ENCODE results near the gene AP3S1.
"Not testable (repeated sequence)": the region's sequence is repeated elsewhere in the genome, so short reads cannot be mapped to it uniquely, and the experiment has no call there.

Gene AP3S1

DNA sequence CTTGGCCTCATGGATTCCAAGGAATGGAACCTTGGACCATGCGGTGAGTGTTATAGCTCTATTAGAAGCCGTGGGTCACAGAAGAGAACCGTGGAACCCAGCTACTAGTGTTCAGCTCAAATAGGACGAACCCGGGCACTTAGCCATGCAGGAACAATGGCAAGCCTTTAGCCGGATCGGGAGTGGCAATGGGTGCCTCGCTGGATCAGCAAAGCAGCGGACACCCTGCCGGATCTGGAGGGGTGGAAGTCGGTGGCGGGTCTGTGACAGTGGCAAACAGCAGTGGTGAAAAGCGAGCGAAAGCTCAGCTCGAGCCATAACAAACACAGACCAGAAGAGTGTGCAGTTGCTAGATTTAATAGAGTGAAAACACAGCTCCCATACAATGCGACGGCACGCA lies 22.9 kb upstream of the AP3S1 start:
- H3K4me3 ChIP-seq (ENCODE audit: low read depth, low read length) = no peak overlapping the region
- DNase-seq (ENCODE audit: low read depth) = no peak

DNA sequence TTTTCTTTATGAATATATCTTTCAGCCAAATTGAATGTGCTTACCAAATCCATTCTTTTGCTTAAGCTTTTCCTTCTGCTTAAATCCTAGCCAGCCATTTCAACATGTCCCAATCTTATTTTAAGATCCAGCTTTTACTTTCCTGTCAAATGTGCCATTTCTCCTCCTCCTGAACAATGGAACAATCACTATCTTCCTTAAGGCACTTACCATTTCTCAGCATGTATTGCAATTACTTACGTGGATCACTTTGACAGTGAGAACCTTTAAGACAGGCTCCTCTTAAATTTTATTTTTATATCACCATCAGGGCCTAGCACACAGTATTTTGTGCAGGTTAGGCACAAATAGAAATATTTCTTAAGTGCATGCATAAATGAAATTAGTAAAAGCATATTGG lies 20.9 kb upstream of the AP3S1 start:
- no peak overlapping the region for H3K4me3 ChIP-seq (ENCODE audit: low read depth, low read length)
- no peak for DNase-seq (ENCODE audit: low read depth)

DNA sequence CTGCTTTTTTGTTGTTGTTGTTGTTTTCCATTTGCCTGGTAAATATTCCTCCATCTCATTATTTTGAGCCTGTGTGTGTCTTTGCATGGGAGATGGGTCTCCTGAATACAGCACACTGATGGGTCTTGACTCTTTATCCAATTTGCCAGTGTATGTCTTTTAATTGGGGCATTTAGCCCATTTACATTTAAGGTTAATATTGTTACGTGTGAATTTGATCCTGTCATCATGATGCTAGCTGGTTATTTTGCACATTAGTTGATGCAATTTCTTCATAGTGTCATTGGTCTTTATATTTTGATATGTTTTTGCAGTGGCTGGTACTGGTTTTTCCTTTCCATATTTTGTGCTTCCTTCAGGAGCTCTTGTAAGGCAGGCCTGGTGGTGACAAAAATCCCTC lies 16.8 kb upstream of the AP3S1 start:
- H3K4me3 ChIP-seq (ENCODE audit: low read depth, low read length) = not testable (repeated sequence)

DNA sequence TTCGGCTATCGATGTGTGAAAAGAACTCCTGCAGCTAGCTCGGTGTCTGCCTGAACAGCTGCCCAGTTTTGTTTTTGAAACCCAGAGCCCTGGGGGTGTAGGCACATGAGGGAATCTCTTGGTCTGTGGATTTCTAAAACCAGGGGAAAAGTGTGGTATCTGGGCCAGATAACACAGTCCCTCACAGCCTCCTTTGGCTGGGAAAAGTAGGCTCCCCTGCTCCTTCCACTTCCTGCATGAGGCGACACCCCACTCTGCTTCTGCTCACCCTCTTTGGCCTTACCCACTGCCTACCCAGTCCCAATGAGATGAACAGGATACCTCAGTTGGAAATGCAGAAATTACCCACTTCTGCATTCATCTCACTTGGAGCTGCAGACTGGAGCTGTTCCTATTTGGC lies 15.8 kb upstream of the AP3S1 start:
- no peak for DNase-seq (ENCODE audit: low read depth)
- no peak overlapping the region for H3K4me3 ChIP-seq (ENCODE audit: low read depth, low read length)

More for the DNA sequence above, 16.8 kb upstream of the AP3S1 start:
- not testable (repeated sequence) for DNase-seq (ENCODE audit: low read depth)

- no peak overlapping the region for H3K4me3 ChIP-seq (ENCODE audit: low read depth, low read length)
- DNase-seq (ENCODE audit: low read depth) = no peak
These were observed 11.8 kb upstream of the AP3S1 start for GRCh38 chr5:115829913-115830312.

DNA sequence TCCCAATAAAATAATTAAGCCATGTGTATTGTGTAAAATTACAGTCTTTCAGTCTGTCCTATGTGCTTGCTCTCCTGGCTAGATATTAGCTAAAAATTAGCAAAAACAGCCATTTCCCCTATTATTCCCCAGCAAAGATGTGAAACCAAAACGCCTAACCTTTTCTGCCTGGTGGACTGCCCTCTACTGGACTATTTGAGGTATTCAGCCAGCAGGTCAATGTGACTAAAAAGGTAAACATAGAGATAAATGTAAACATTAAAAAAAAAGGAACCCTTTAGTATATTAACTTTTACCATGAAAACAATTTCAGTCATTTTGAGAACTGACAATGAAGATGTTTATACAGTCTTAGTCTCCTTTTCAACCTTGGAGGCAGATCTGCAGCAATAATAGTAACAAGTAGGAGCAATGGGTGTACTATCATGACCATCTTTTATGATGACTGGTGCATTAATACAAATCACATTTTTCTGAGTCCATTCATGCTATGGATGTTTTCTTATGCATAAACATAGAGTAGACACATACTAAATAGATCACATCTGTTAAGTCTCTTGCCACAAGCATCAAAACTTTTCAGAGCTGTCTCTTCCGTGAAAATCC lies 10.5 kb upstream of the AP3S1 start:
- no peak overlapping the region for H3K4me3 ChIP-seq (ENCODE audit: low read depth, low read length)
- no peak for DNase-seq (ENCODE audit: low read depth)

- no peak overlapping the region for H3K4me3 ChIP-seq (ENCODE audit: low read depth, low read length)
- no peak for DNase-seq (ENCODE audit: low read depth)
These were observed 6.3 kb upstream of the AP3S1 start for GRCh38 chr5:115835481-115835880.

GRCh38 chr5:115838885-115839518 lies 2.7 kb upstream of the AP3S1 start:
- peak overlapping the region; percentile 8 for H3K4me3 ChIP-seq (ENCODE audit: low read depth, low read length)
- DNase-seq (ENCODE audit: low read depth) = no peak

DNA sequence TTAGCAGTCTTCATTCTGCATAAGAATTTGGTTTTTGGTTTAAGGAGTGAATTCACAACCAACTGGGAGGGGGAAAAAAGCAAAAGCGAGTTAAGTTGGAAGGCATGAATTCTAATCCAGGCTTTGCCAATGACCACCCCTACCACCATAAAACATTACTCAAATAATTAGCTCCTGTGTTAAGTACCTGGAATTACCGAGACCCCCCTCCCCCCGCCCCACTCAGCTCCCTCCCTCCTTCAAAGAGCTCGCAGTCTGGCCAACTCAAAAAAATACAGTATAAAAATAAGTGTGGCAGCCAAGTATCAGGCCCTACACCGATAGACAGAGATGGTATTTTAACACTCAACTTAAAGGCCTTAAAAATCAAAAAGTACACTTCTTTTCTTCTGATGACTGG lies 862 bp upstream of the AP3S1 start:
- peak overlapping the region; percentile 57 for H3K4me3 ChIP-seq (ENCODE audit: low read depth, low read length)
- no peak for DNase-seq (ENCODE audit: low read depth)

DNA sequence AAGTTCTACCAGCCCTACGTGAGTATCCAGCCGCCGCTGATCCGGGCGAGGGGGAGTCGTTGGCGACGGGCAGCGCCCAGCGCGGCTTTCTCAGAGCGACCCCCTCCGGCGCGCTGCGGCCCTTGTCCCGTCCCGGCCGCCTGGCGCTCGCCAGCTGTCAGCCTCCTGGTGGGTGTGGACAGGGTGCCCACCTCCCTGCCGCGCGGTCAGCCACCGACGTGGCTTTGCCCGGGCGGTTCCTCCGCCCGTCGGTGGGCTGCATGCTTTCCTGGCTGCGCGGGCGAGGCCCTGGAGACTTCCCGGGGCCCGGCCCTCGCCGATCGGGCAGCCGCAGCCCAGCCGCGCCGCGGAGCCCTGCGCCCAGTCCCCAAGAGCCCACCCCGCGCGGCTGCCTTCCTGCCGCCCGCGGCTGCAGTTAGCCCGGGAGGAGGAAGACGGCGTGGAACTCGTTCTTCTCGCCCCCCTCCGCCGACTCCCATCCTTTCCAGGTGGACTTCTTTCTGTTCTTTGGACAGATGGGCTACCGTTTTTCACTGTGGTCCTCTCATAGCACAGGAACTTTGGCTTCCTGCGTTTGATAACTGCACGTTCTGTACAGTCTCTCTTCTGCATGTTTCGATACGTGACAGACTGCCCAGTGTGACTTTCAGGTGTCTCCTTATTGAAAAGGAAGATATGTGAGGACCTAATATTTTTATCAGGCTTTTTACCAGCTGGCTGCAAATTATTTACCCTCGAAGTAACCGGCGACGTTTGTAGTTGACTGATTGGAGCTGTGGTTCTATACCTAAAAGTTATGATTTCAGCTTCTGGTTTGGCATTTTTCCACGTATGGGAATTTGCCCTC lies 577 bp downstream of the AP3S1 start:
- peak; percentile 16 for DNase-seq (ENCODE audit: low read depth)
- H3K4me3 ChIP-seq (ENCODE audit: low read depth, low read length) = peak overlapping the region; percentile 57

- DNase-seq (ENCODE audit: low read depth) = no peak
- H3K4me3 ChIP-seq (ENCODE audit: low read depth, low read length) = peak overlapping the region; percentile 57
These were observed 1.2 kb downstream of the AP3S1 start for GRCh38 chr5:115842952-115843351.

DNA sequence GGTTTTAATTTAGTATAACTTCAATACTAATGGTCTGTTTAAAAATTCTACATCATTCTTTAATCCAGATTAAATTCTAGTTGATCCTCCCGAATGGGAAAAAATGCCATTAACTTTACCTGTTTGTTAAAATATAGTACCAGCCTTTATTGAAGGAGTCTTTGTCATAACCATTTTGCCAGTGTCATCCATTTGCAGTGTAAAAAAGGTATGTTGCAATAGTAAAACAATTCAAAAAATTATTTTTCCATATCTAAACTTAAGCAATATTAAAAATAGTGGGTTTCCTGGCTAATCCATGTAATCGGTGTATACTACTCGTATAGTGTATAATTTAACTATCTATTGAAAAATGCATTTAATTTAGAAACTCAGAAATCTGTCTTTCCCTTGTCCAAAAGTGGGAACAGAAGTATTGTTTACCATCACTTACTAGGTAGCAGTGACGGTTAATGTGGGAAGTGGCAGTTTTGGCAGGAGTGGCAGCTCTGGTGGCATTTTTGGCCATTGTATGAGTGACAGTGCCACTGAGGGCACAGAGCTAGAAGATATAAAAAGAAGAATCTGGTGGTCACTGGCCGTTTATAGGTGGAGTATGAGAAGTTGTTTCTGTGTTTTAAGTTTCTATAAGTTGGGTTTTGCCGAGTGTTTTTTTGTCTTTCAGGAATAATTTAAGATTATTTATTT lies 1.9 kb downstream of the AP3S1 start:
- DNase-seq (ENCODE audit: low read depth) = no peak
- peak overlapping the region; percentile 57 for H3K4me3 ChIP-seq (ENCODE audit: low read depth, low read length)

DNA sequence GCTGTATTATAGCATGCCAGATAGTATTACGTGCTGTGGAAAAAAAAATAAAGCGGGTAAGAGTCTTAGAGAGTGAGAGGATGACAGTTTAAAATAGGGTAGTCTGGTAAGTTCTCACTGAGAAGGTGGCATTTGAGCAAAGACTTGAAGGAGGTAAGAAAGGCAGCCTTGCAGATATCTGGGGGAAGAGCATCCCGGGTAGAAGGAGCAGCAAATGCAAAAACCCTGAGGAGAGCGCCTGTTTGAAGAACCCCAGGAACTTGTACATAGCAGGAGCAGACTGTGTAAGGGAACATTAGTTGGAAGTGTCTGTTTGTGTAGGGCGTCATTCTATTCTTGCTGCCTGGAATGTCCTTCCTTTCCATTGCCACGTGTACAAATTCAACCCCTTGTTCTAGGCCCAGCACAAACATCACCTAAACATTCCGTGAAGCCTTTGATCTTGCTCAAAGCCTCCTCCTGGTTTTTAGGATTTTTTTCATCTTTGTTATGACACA lies 2.6 kb downstream of the AP3S1 start:
- H3K4me3 ChIP-seq (ENCODE audit: low read depth, low read length) = peak overlapping the region; percentile 57
- no peak for DNase-seq (ENCODE audit: low read depth)

DNA sequence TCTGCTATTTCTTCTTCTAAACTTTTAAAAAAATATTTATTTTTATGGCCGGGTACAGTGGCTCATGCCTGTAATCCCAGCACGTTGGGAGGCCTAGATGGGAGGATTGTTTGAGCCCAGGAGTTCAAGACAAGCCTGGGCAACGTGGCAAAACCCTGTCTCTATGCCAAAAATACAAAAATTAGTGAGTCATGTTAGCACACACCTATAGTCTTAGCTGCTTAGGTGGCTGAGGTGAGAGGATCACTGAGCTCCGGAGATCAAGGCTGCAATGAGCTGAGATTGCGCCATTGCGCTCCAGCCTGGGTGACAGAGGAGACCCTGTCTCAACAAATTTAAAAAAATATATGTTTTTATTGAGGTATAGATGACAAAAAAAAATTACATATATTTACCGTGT lies 5.6 kb downstream of the AP3S1 start:
- no peak for DNase-seq (ENCODE audit: low read depth)
- H3K4me3 ChIP-seq (ENCODE audit: low read depth, low read length) = no peak overlapping the region

DNA sequence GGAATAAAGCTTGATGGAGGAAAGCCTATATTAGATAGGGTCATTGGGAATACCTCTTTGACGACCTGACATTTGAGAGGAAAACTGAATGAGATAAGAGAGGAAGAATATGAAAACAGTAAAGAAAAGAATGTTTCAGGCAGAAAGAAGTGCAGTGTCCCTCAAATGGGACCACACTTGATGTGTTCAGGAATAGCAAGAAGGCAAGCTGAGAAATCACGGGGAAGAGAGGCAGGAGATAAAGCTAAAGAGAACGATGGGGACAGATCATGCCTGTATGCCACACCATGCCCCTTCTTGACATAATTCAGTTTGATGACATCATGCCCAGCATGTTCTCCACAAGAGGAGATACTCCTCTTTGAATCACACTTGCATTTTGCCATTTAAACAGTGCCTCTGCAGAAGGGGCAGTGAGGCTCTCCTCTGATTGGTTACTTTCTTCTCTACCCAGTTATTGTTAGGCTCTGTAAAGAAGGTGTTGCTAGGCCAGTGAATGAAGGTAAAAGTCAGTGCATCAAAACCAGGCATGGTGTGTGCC lies 7.6 kb downstream of the AP3S1 start:
- no peak overlapping the region for H3K4me3 ChIP-seq (ENCODE audit: low read depth, low read length)
- no peak for DNase-seq (ENCODE audit: low read depth)

- DNase-seq (ENCODE audit: low read depth) = no peak
- H3K4me3 ChIP-seq (ENCODE audit: low read depth, low read length) = no peak overlapping the region
These were observed 9.1 kb downstream of the AP3S1 start for GRCh38 chr5:115850744-115851416.

GRCh38 chr5:115854139-115854538 lies 12.4 kb downstream of the AP3S1 start:
- no peak overlapping the region for H3K4me3 ChIP-seq (ENCODE audit: low read depth, low read length)
- no peak for DNase-seq (ENCODE audit: low read depth)

GRCh38 chr5:115855959-115856358 lies 14.2 kb downstream of the AP3S1 start:
- no peak overlapping the region for H3K4me3 ChIP-seq (ENCODE audit: low read depth, low read length)
- no peak for DNase-seq (ENCODE audit: low read depth)

- no peak for DNase-seq (ENCODE audit: low read depth)
- no peak overlapping the region for H3K4me3 ChIP-seq (ENCODE audit: low read depth, low read length)
These were observed 15.3 kb downstream of the AP3S1 start for GRCh38 chr5:115857057-115857479.

Data from skeletal muscle cell (primary cell).